DOHH2 (cell line): ENCODE data around the gene PACS2.
"Not testable (repeated sequence)": the region's sequence is repeated elsewhere in the genome, so short reads cannot be mapped to it uniquely, and the experiment has no call there.

Experiments used
- EZH2phosphoT487 ChIP-seq: fragments of 200-600 bp; sonication (generic); IDR thresholded peaks from 2 replicates; pipeline ENCODE4 v1.6.1; 2017; ENCODE audit warnings: borderline replicate concordance, mild to moderate bottlenecking, antibody characterized with exemption, low read length, moderate library complexity, mixed read lengths
- TF ChIP-seq, protein P1 (sequence below): fragments of 200-600 bp; sonication (generic); IDR thresholded peaks from one replicate; pipeline ENCODE4 v1.5.1; 2014; ENCODE audit warnings: antibody characterized with exemption, mild to moderate bottlenecking, low read depth, low read length; ENCODE audit not compliant: poor library complexity, severe bottlenecking

DNA sequence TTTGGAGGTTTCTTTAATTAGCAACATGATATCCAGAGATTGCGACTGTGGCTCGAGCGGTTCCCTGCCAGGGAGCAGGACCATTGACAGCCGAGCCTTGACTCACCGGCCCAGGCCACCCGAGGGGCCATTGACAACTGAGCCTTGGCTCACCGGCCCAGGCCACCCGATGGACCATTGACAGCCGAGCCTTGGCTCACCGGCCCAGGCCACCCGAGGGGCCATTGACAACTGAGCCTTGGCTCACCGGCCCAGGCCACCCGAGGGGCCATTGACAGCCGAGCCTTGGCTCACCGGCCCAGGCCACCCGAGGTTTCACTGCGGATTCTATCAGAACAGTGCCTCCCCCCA, 13.1 kb downstream of the PACS2 start:
- TF ChIP-seq, protein P1, sequence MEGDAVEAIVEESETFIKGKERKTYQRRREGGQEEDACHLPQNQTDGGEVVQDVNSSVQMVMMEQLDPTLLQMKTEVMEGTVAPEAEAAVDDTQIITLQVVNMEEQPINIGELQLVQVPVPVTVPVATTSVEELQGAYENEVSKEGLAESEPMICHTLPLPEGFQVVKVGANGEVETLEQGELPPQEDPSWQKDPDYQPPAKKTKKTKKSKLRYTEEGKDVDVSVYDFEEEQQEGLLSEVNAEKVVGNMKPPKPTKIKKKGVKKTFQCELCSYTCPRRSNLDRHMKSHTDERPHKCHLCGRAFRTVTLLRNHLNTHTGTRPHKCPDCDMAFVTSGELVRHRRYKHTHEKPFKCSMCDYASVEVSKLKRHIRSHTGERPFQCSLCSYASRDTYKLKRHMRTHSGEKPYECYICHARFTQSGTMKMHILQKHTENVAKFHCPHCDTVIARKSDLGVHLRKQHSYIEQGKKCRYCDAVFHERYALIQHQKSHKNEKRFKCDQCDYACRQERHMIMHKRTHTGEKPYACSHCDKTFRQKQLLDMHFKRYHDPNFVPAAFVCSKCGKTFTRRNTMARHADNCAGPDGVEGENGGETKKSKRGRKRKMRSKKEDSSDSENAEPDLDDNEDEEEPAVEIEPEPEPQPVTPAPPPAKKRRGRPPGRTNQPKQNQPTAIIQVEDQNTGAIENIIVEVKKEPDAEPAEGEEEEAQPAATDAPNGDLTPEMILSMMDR = not testable (repeated sequence)
- not testable (repeated sequence) for TF ChIP-seq EZH2phosphoT487
